Panc1 (cell line): Measurements from ENCODE around the gene CAMK1D. TPM values are rescaled to one million over a fixed set of nuclear protein-coding genes. Genes with fewer than 3 reads are reported as not detected.

ENCODE experiments used
- ATAC-seq: fragments of 200-7000 bp; cut with Tn5 transposase; 2 replicates; pipeline ENCODE4 v1.9.1; 2020; ENCODE audit warnings: mild to moderate bottlenecking, moderate library complexity
- BruUV-seq: library from RNA; stranded (reverse); fragments of 400-500 nt; replicated peaks from 2 replicates; lab custom pipeline; 2021; lab: Mats Ljungman, UMichigan
- CTCF ChIA-PET: fragments of 300-600 bp; sonication (Branson Sonifier 250); formaldehyde crosslinking; loops from one replicate; lab custom pipeline; 2022; ENCODE audit warnings: antibody characterized with exemption; lab: Charles Lee
- POLR2A ChIA-PET: fragments of 300-600 bp; sonication (Branson Sonifier 250); formaldehyde crosslinking; loops from one replicate; lab custom pipeline; 2022; ENCODE audit warnings: antibody characterized with exemption; lab: Charles Lee
- DNase-seq: peaks from one replicate; pipeline ENCODE4 v3.0.0-alpha.2; 2010; ENCODE audit warnings: low read depth, low spot score
- H3K27ac ChIP-seq: 2 replicates; pipeline ENCODE4 v1.5.1; 2011; ENCODE audit warnings: mild to moderate bottlenecking, low read length, inconsistent platforms
- H3K27me3 ChIP-seq: fragments of 200-500 bp; sonication (Bioruptor generic); 2 replicates; pipeline ENCODE4 v1.6.0; 2014; ENCODE audit warnings: low read length, inconsistent platforms; ENCODE audit not compliant: control insufficient read depth, insufficient read depth
- H3K36me3 ChIP-seq: fragments of 200-500 bp; sonication (Bioruptor generic); 2 replicates; pipeline ENCODE4 v1.5.1; 2014; ENCODE audit warnings: inconsistent platforms, mild to moderate bottlenecking, low read length, moderate library complexity; ENCODE audit not compliant: control insufficient read depth, insufficient read depth
- H3K4me1 ChIP-seq: 2 replicates; pipeline ENCODE4 v1.5.1; 2011; ENCODE audit warnings: inconsistent platforms, mild to moderate bottlenecking, low read length, moderate library complexity; ENCODE audit not compliant: control insufficient read depth, insufficient read depth
- H3K4me3 ChIP-seq, 2 experiments: 2 replicates each; pipeline ENCODE4 v1.5.1; 2011 to 2012; ENCODE audit warnings: low read depth in 2 of 2, low read length in 2 of 2, mild to moderate bottlenecking in 2 of 2, inconsistent platforms in 1 of 2, moderate library complexity in 1 of 2
- H3K9me3 ChIP-seq: fragments of 200-500 bp; sonication (Bioruptor generic); 2 replicates; pipeline ENCODE4 v1.5.1; 2014; ENCODE audit warnings: low read depth, mild to moderate bottlenecking, inconsistent platforms, low read length, moderate library complexity; ENCODE audit not compliant: control insufficient read depth, insufficient read depth
- CTCF ChIP-seq: fragments of 450-650 bp; IDR thresholded peaks from 2 replicates; pipeline ENCODE4 v1.5.1; 2017; ENCODE audit warnings: mild to moderate bottlenecking
- POLR2AphosphoS5 ChIP-seq: IDR thresholded peaks from 2 replicates; pipeline ENCODE4 v1.6.1; 2012; ENCODE audit warnings: mild to moderate bottlenecking, low read depth, low read length, moderate library complexity
- REST ChIP-seq, 2 experiments: IDR thresholded peaks; 2 replicates each; pipeline ENCODE4 v1.6.1; 2011 to 2012; ENCODE audit warnings: low read depth in 2 of 2, control low read depth in 1 of 2, low read length in 1 of 2, mild to moderate bottlenecking in 1 of 2, moderate library complexity in 1 of 2; ENCODE audit not compliant: insufficient read depth in 1 of 2
- SIN3A ChIP-seq: IDR thresholded peaks from 2 replicates; pipeline ENCODE4 v1.6.1; 2012; ENCODE audit warnings: low read depth, mild to moderate bottlenecking, low read length, moderate library complexity, borderline replicate concordance; ENCODE audit not compliant: insufficient read depth
- TCF7L2 ChIP-seq: IDR thresholded peaks from 2 replicates; pipeline ENCODE4 v1.6.1; 2011; ENCODE audit warnings: mild to moderate bottlenecking, low read depth, low read length, inconsistent platforms
- in situ Hi-C: cut with HindIII; loops from 2 replicates; pipeline ENCODE4 v1.10.0; 2016; ENCODE audit warnings: low sequenced_read_pairs, low pct_unique_long_range_greater_than_20kb
- intact Hi-C: fragments of 100-400 bp; cut with micrococcal nuclease; formaldehyde crosslinking; loops from one replicate; pipeline ENCODE4 v1.10.0; 2022; ENCODE audit not compliant: unreplicated experiment
- total RNA-seq: library from RNA; stranded (reverse); gene quantifications from one replicate; pipeline ENCODE4 v1.2.1, GENCODE V29; 2021; ENCODE audit not compliant: unreplicated experiment

CAMK1D gene
- total RNA-seq, 1 experiment from 2014 or later, result 5.7 TPM

GRCh38 chr10:12568391-12569009 lies 219.2 kb downstream of the CAMK1D start:
- no peaks in the 10 kb centered on the region for H3K27me3 ChIP-seq
- ATAC-seq (no peak), DNase-seq (no peak)
- H3K4me1 ChIP-seq, result no peaks in the 10 kb centered on the region
- no TSS peak for BruUV-seq
- no peaks in the 10 kb centered on the region for H3K9me3 ChIP-seq
- ChIA-PET POLR2A (no interaction called here), CTCF (no interaction called here)
- H3K36me3 ChIP-seq, result no peaks in the 10 kb centered on the region
- no peak for TF ChIP-seq TCF7L2
- TF ChIP-seq POLR2AphosphoS5, result no peak
- no peak for TF ChIP-seq SIN3A
- no peak for TF ChIP-seq REST (IDR thresholded peaks at IDR 0.05; ENCODE audit: insufficient read depth in 1 of 2, low read depth in 2 of 2, low read length in 1 of 2)
- no peak for TF ChIP-seq CTCF
- in situ Hi-C loops (no loop called here), intact Hi-C loops (no loop called here)
- H3K4me3 ChIP-seq, result no peak overlapping the region
- H3K27ac ChIP-seq, result no peak overlapping the region

- no TSS peak for BruUV-seq
- TF ChIP-seq TCF7L2 (no peak), POLR2AphosphoS5 (no peak), SIN3A (no peak), CTCF (no peak), REST (IDR thresholded peaks at IDR 0.05; ENCODE audit: insufficient read depth in 1 of 2, low read depth in 2 of 2, low read length in 1 of 2) (no peak)
- in situ Hi-C loops, result no loop called here
- ChIA-PET CTCF (no interaction called here), POLR2A (no interaction called here)
- DNase-seq (no peak), ATAC-seq (no peak)
- no peaks in the 10 kb centered on the region for H3K9me3 ChIP-seq
- no peaks in the 10 kb centered on the region for H3K36me3 ChIP-seq
- no peaks in the 10 kb centered on the region for H3K27me3 ChIP-seq
- H3K27ac ChIP-seq, result no peak overlapping the region
- no peaks in the 10 kb centered on the region for H3K4me1 ChIP-seq
- no peak overlapping the region for H3K4me3 ChIP-seq
- intact Hi-C loops, result no loop called here
Measured at GRCh38 chr10:12572281-12572680, 222.9 kb downstream of the CAMK1D start.
